ENCODE results near the gene PRIMPOL. TPM values are rescaled to one million over a fixed set of nuclear protein-coding genes. Genes with fewer than 3 reads are reported as not detected.

The PRIMPOL gene
- total RNA-seq, 3 donors from 2014 or later: 17.1 to 22.5 (median 21.7) TPM

DNA sequence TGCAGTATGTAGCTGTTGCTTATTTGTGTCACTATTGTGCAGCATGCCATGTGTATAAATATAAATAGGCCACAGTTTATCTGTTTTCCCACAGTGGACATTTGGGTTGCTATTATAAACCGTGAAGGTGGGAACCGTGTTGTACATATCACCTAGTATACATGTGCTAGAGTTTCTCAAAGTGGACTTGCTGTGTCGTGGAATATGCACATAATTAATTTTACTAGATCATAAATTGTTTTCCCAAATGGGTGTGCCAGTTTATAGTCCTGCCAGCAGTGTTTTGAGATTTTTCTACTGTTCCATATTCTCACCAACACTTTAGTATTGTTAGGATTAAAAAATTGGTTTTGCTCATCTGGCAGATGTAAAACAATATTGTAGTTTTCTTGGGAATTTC lies 38.5 kb downstream of the PRIMPOL start:
- H3K9me3 ChIP-seq: no peaks in the 10 kb centered on the region
- H3K4me3 ChIP-seq: no peak overlapping the region
- no peaks in the 10 kb centered on the region for H3K36me3 ChIP-seq (ENCODE audit: low read depth)
- ATAC-seq (no peak), DNase-seq (no peak)
- TF ChIP-seq, protein P1, sequence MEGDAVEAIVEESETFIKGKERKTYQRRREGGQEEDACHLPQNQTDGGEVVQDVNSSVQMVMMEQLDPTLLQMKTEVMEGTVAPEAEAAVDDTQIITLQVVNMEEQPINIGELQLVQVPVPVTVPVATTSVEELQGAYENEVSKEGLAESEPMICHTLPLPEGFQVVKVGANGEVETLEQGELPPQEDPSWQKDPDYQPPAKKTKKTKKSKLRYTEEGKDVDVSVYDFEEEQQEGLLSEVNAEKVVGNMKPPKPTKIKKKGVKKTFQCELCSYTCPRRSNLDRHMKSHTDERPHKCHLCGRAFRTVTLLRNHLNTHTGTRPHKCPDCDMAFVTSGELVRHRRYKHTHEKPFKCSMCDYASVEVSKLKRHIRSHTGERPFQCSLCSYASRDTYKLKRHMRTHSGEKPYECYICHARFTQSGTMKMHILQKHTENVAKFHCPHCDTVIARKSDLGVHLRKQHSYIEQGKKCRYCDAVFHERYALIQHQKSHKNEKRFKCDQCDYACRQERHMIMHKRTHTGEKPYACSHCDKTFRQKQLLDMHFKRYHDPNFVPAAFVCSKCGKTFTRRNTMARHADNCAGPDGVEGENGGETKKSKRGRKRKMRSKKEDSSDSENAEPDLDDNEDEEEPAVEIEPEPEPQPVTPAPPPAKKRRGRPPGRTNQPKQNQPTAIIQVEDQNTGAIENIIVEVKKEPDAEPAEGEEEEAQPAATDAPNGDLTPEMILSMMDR (IDR thresholded peaks at IDR 0.05): no peak
- H3K4me1 ChIP-seq (ENCODE audit: low read depth): no peaks in the 10 kb centered on the region
- intact Hi-C loops (cut with DNase I, micrococcal nuclease): no loop called here

DNA sequence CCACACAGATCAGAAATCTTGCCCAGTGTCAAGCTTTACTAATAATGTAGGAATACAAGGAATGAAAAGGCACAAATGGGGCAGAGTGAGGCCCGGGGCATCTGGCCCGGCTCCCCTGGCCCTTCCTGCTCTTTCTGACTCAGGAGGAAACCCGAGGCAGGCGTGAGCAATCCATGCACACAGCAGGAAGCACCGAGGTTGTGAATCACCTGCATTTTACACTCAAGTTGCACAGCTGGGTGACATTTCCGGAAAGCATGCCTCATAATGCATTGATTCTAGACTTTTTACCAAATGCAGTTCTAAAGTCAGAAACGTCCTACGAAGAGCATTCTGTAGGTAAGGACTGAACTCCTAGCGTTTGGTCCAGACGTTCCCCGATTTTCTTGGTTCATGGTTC lies 38.9 kb downstream of the PRIMPOL start:
- no peaks in the 10 kb centered on the region for H3K4me1 ChIP-seq (ENCODE audit: low read depth)
- ATAC-seq (peak; percentile 69), DNase-seq (no peak)
- TF ChIP-seq, protein P1 (IDR thresholded peaks at IDR 0.05): no peak
- no peak overlapping the region for H3K4me3 ChIP-seq
- no peaks in the 10 kb centered on the region for H3K36me3 ChIP-seq (ENCODE audit: low read depth)
- intact Hi-C loops (cut with DNase I, micrococcal nuclease): no loop called here
- H3K9me3 ChIP-seq: no peaks in the 10 kb centered on the region

DNA sequence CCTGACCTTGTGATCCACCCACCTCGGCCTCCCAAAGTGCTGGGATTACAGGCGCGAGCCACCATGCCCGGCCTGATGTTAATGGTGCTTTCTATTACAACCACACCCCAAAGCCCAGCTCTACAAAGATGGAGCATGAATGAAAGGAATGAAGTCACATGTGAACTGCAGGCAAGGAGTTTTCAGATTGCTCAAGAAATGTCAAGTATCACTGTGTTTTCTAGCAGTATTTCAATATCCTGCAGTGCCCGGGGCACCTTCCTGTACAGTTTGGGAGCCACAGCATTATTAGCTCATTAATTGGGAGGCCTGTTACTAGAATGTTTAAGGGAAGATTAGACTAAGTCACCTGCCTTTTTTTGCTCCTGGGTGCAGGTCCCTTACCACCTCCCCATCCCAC lies 40.1 kb downstream of the PRIMPOL start:
- Histone ChIP-seq H3K4me1 (ENCODE audit: low read depth) (no peaks in the 10 kb centered on the region), H3K36me3 (ENCODE audit: low read depth) (no peaks in the 10 kb centered on the region), H3K4me3 (no peak overlapping the region), H3K9me3 (no peaks in the 10 kb centered on the region)
- no peak for ATAC-seq
- TF ChIP-seq, protein P1 (IDR thresholded peaks at IDR 0.05): no peak
- intact Hi-C loops (cut with DNase I, micrococcal nuclease): no loop called here
- DNase-seq: no peak

DNA sequence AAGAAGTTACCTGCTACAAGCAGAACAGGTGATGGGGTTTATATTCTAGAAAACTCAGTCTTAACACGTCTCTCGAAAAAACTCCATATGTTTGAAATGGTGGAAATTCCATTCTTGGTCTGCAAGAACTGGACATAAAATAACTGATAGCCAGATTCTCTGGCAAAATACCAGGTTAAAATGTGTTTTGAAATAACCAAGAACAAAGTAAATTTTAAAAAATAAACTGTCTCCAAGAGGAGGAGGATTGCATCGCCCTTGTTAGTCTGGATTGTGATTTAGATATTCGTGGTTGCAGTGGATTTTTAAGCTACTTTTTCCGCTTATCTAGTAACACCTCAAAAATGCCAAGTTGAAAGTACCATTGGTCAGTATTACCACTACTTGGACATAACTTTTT lies 43.5 kb downstream of the PRIMPOL start:
- TF ChIP-seq, protein P1 (IDR thresholded peaks at IDR 0.05): no peak
- Histone ChIP-seq H3K9me3 (no peaks in the 10 kb centered on the region), H3K4me3 (no peak overlapping the region), H3K4me1 (ENCODE audit: low read depth) (no peaks in the 10 kb centered on the region), H3K36me3 (ENCODE audit: low read depth) (no peaks in the 10 kb centered on the region)
- intact Hi-C loops (cut with DNase I, micrococcal nuclease): no loop called here
- DNase-seq (no peak), ATAC-seq (no peak)

DNA sequence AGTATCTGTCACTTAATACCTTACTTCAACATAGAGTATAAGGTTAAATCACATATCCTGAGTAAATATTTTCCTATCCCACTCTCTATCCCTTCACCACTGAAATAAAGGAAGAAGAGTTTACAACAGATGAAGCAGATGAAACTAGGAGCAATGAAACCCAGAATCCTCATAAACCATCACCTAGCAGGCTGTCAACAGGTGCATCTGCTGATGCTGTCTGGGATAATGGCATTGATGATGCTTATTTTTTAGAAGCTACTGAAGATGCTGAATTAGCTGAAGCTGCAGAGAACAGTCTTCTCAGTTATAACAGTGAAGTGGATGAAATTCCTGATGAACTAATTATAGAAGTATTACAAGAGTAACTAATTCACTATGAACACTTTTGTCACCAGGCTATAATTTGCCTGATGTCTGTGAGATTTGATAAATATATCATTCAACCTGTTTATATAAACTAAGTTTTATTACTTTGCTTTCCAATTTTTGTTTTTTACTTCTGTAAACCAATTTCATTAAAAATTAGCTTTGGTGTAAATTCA lies 44.9 kb downstream of the PRIMPOL start:
- no peaks in the 10 kb centered on the region for H3K9me3 ChIP-seq
- H3K4me3 ChIP-seq: no peak overlapping the region
- no peaks in the 10 kb centered on the region for H3K36me3 ChIP-seq (ENCODE audit: low read depth)
- intact Hi-C loops (cut with DNase I, micrococcal nuclease): no loop called here
- TF ChIP-seq, protein P1 (IDR thresholded peaks at IDR 0.05): no peak
- ATAC-seq (no peak), DNase-seq (no peak)
- H3K4me1 ChIP-seq (ENCODE audit: low read depth): no peaks in the 10 kb centered on the region

All from mucosa of descending colon (tissue), 3 donors.